ENCODE measurements around the gene UBE2J1.
"Not testable (repeated sequence)": the region's sequence is repeated elsewhere in the genome, so short reads cannot be mapped to it uniquely, and the experiment has no call there.

Gene UBE2J1

GRCh38 chr6:89352278-89353117 lies at the start of gene UBE2J1:
TSS of gene UBE2J1 (minus strand) at chr6:89352722. CDS start at chr6:89352569, 153 bp downstream.
- peak; percentile 73 for DNase-seq (ENCODE audit: low spot score)

- DNase-seq (ENCODE audit: low spot score), result no peak
Observed at GRCh38 chr6:89400912-89401399, 48.4 kb upstream of the UBE2J1 start.

- DNase-seq (ENCODE audit: low spot score), result no peak
Observed at GRCh38 chr6:89400050-89400449, 47.5 kb upstream of the UBE2J1 start.

DNA sequence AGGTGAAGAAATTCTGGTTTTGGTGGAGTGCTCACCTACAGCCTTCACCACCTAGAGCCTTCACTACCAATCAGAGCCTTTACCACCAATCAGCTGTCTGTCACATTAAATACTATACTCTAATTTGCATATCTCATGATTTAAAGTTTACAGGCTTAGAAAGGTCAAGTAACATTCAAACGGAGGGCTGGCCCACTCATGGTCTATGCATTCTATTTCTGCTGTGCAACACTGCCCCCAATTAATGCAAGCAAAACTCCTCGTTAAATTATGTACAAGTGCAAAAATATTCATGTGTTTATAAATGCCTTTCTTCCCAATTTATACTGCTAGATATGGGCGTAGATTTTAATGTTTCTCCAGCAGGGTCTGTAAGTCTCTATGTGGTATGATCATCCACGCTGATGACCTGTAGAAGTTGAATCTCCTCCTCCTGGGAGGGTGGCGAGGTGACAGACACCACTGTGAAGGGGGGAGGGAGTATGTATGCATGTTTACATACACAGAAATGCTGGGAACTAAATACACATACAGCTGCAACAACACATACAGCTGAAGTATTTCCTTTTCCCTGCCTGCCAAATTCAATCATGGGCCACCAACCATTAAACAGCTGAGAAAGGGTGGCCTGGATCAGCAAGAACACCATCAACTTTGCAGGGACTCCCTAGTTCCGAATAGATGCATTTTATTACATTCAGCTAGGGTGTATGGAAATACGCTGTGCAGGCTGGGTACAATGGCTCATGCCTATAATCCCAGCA lies 46.4 kb upstream of the UBE2J1 start:
- no peak for DNase-seq (ENCODE audit: low spot score)

- DNase-seq (ENCODE audit: low spot score), result not testable (repeated sequence)
Observed at GRCh38 chr6:89397884-89398283, 45.4 kb upstream of the UBE2J1 start.

DNA sequence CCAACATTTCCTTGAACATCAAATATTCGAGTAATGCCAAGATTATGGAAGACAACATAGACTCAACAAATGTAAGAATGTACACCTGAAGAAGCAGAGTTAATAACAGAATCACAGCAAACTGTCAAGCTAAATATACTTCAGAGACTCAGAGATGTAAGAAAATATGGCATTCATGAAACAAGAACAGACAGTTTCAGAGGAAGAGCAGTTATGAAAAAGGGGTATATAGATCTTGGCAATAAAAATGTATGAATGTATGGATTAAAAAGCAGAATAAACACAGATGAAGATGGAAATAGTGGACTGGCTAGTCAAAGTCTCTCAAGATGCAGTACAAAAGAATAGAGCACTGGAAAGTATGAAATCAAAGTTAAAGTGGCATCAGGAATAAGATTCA lies 41.1 kb upstream of the UBE2J1 start:
- no peak for DNase-seq (ENCODE audit: low spot score)

- DNase-seq (ENCODE audit: low spot score), result no peak
Observed at GRCh38 chr6:89392823-89393222, 40.3 kb upstream of the UBE2J1 start.

DNA sequence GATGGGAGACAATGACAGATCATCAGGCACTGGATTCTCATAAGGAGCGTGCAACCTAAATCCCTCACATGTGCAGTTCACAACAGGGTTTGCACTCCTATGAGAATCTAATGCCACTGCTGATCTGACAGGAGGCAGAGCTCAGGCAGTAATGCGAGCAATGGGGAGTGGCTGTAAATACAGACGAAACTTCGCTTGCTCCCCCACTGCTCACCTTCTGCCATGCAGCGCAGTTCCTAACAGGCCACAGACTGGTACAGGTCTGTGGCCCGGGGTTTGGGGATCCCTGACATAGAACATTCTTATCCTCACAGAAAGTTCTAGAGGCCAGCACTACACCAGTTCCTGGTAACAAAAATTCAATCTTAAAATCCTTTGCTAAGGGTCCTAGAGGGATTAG lies 36.3 kb upstream of the UBE2J1 start:
- no peak for DNase-seq (ENCODE audit: low spot score)

DNA sequence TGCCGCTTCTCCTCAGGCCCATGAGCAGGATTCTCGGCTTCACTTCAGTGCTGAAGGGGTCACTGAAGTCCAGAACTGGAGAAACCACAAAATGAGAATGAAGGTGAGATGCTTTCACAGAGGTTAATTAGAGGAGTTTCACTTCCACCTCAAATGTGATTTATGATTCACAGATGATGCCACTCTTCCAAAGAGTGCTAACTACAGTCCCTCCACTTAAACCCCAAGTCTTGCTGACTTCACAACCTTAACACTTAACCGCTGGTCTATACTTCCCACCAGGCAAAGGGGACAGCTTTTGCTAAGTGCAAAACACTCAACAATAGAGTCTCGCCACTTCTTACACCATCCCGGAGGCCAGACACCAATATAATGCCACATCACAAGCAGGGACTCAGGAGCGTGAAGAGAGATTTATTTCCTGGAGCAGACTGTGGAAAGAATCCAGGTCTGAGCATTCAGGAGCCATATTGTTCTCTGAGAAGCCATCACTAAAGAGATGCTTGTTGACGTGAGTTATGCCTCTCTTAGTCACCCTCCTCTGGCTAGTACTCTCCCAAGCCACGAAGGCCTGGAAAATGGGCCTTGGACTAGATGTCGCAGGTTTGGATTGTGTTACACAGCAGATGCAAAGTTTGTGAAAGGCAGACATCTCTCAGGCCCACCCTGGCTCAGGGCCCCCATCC lies 35.1 kb upstream of the UBE2J1 start:
- DNase-seq (ENCODE audit: low spot score), result no peak

DNA sequence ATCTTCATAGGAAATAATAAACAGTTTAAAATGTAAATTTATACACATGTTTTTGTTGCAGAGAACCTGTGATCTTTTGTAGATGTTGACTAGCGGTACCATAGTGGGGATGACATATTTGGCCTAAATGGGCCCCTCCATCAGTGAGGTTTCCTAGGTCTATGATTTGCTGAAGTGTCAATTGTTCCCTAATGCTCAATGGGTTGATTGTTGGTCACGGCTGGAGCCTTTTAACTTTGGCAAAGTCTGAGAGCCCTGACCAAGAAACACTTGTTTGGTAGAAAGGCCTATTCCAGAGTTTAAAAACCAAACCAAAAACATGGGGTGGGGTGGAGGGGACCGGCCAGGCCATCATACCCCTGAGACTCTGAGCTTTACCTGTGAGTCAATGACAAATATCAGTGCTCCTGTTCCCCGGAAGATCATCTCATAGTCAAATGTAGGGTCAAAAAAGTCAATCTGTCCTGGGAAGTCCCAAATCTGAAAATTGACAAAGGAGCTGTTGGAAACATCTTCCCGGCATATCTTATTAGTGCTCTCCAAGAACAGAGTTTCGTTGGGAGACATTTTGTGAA lies 34.5 kb upstream of the UBE2J1 start:
- no peak for DNase-seq (ENCODE audit: low spot score)

- DNase-seq (ENCODE audit: low spot score), result no peak
Observed at GRCh38 chr6:89385846-89386245, 33.3 kb upstream of the UBE2J1 start.

DNA sequence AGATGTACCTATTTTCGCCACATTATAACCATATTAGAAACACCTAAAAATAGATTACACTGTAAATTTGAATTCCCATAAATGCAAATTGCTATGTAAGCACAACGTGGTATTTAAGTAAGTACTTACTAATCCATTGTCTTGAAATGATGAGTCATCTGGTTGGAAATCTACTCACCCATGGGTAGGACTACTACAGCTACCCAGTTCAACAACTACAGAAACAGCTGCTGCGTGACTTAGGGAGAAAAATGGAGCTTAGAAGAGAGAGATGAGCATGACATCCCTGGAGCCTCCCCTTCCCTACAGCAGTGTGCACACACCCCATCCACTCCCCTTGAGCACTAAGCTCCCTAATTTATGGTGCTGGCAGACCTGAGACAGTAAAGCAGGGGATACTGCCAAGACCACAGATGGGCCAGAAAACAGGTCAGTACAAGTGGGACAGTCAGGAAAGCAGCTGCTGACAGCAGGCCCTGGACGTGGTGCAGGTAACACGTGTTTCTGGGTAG lies 32.7 kb upstream of the UBE2J1 start:
- no peak for DNase-seq (ENCODE audit: low spot score)

DNA sequence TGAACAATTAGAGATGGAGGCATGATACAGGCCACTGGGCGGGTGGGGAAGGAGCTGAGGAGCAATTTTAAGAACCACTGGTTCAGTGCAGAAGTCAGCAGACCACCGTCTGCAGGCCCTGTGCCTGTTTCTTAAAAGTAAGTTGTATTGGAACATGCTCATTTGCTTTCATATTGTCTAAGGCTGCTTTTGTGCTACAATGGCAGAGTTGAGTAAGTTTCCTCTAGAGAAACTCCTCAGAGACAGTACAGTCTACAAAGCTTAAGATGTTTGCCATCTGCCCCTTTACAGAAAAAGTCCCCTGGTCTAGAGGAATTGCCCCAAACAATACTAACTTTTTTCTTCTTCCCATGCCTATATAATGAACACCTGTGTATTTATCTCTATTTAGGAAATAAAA lies 28.5 kb upstream of the UBE2J1 start:
- DNase-seq (ENCODE audit: low spot score), result no peak

- no peak for DNase-seq (ENCODE audit: low spot score)
Observed at GRCh38 chr6:89379281-89379680, 26.8 kb upstream of the UBE2J1 start.

DNA sequence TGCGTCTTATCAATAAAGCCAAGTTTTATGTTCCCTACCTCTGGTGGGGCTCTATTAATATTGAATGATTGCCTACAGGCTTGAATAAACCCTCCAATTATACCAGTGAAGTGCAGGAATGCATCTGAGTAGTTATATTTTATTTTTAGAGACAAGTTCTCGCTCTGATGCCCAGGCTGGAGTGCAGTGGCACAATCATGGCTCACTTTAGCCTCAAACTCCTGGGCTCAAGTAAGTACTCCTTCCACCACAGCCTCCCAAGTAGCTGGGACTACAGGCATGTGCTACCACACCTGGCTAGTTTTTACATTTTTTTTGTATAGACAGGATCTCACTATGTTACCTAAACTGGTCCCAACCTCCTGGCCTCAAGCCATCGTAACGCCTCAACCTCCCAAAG lies 26.1 kb upstream of the UBE2J1 start:
- DNase-seq (ENCODE audit: low spot score), result no peak

DNA sequence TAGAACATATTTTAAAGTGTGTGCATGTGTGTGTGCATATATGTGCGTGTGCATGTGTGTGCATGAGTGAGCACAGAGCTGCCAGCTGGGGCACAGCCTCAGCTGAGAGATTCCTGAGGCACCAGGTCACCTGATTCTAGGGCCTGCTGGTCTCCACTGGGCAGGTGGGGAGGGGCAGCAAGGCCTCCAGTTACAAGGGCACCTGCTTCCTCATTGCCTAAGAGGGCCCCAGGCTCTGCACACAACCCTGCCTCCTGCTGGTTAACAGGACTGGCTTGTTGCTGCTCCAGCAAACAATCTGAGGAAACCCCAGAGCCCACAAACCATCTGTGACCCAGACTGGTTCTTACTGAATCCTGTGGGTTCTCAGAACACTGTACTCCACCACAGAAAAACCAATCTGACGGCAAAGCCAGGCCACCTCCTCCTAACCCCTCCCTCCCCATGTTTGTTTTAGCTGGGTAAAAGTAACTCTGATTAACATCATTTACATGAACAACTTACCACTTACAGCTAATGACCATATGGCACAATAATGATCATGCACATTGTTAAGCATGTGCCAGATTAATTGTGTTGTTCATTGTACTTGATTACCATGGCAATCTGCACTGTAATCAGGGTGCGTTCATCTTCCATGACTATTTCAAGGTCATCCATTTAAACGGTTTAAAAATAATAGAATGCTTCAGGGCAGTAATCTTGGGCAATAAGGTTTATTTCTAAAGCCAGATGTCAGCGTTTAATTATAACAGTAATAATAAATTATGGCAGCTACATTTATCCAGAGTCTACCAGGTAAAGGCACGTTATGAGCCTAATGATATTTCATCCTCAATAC lies 23.1 kb upstream of the UBE2J1 start:
- DNase-seq (ENCODE audit: low spot score), result peak; percentile 70

GRCh38 chr6:89372506-89372901 lies 20.0 kb upstream of the UBE2J1 start:
- DNase-seq (ENCODE audit: low spot score), result no peak

GRCh38 chr6:89371849-89372505 lies 19.5 kb upstream of the UBE2J1 start:
- peak; percentile 82 for DNase-seq (ENCODE audit: low spot score)

GRCh38 chr6:89368999-89369398 lies 16.5 kb upstream of the UBE2J1 start:
- no peak for DNase-seq (ENCODE audit: low spot score)

GRCh38 chr6:89368107-89368506 lies 15.6 kb upstream of the UBE2J1 start:
- DNase-seq (ENCODE audit: low spot score), result peak; percentile 65

DNA sequence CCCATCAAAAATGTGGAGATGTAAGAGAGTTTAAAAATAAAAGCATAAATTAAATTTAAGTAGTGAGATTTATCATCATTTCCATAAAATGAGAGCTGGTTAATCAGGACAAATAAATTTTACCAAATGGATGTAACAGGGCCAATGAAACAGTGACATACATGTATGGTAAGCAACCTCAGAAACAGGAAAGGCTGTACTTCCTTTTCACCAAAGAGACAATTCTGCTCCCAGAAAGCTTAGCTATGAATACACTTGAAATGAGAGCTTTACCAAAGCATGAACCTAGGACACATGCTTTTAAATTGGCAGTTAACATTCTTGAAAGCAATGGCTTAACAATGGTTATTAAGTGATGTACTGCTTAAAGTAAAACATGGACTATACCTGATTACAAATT lies 12.1 kb upstream of the UBE2J1 start:
- no peak for DNase-seq (ENCODE audit: low spot score)
